Gastroesophageal sphincter (tissue), 3 donors: ENCODE results near the gene EML3.

Experiments
- POLR2A ChIP-seq, 2 donors: fragments of 450-650 bp; IDR thresholded peaks; one replicate each; pipeline ENCODE4 v1.6.1; 2017; ENCODE audit warnings: antibody characterized with exemption in 2 of 2, mild to moderate bottlenecking in 2 of 2, moderate library complexity in 1 of 2
- TF ChIP-seq, protein P1 (sequence below), 4 experiments: fragments of 200-600 bp in 2 of 4; fragments of 450-650 bp in 2 of 4; sonication (generic) in 1 of 4; IDR thresholded peaks; one replicate each; pipeline ENCODE4 v1.5.1; 2017 to 2019; ENCODE audit warnings: antibody characterized with exemption in 4 of 4, mild to moderate bottlenecking in 2 of 4, moderate library complexity in 2 of 4

GRCh38 chr11:62612366-62613290, at the start of gene EML3, which contains the start of gene ROM1:
- peak in 1 of 2 donors; percentile 55 for TF ChIP-seq POLR2A (IDR thresholded peaks at IDR 0.05)
- TF ChIP-seq, protein P1, sequence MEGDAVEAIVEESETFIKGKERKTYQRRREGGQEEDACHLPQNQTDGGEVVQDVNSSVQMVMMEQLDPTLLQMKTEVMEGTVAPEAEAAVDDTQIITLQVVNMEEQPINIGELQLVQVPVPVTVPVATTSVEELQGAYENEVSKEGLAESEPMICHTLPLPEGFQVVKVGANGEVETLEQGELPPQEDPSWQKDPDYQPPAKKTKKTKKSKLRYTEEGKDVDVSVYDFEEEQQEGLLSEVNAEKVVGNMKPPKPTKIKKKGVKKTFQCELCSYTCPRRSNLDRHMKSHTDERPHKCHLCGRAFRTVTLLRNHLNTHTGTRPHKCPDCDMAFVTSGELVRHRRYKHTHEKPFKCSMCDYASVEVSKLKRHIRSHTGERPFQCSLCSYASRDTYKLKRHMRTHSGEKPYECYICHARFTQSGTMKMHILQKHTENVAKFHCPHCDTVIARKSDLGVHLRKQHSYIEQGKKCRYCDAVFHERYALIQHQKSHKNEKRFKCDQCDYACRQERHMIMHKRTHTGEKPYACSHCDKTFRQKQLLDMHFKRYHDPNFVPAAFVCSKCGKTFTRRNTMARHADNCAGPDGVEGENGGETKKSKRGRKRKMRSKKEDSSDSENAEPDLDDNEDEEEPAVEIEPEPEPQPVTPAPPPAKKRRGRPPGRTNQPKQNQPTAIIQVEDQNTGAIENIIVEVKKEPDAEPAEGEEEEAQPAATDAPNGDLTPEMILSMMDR (IDR thresholded peaks at IDR 0.05) = peak in 3 of 4 experiments; percentile 76 to 99 (median 92)
